Right lobe of liver (tissue), 4 donors: ENCODE data around the gene KCNQ4.

Source experiments
- CTCF ChIP-seq, 4 donors: fragments of 200-600 bp in 3 of 4; fragments of 450-650 bp in 1 of 4; IDR thresholded peaks; one replicate each; pipeline versions ENCODE4 v1.5.1 to v1.8.0; 2016 to 2022; ENCODE audit warnings: antibody characterized with exemption in 4 of 4, mild to moderate bottlenecking in 2 of 4
- POLR2A ChIP-seq: fragments of 450-650 bp; IDR thresholded peaks from one replicate; pipeline ENCODE4 v1.6.1; 2017; ENCODE audit warnings: antibody characterized with exemption, mild to moderate bottlenecking
- donor health status: DM: no; HTN: no; CAD: no.
- donor health status: DM: no; HTN: no; CAD: no.
- donor health status: DM: no; HTN: yes; CAD: no.

- no peak for TF ChIP-seq CTCF (IDR thresholded peaks at IDR 0.05)
- TF ChIP-seq POLR2A: no peak
These were observed 24.4 kb downstream of the KCNQ4 start for GRCh38 chr1:40808002-40808401.
